SK-N-MC (cell line): ENCODE measurements around the gene NDUFAF4.

Experiments
- EZH2 ChIP-seq: fragments of 200-600 bp; sonication (generic); IDR thresholded peaks from one replicate; pipeline ENCODE4 v1.6.1; 2017; ENCODE audit warnings: antibody characterized with exemption
- POLR2AphosphoS5 ChIP-seq: IDR thresholded peaks from 2 replicates; pipeline ENCODE4 v1.6.1; 2012; ENCODE audit warnings: mild to moderate bottlenecking, low read depth, low read length, borderline replicate concordance

GRCh38 chr6:96853083-96853482, 44.6 kb downstream of the NDUFAF4 start:
- TF ChIP-seq EZH2 (no peak), POLR2AphosphoS5 (no peak)
